Stimulated activated naive CD8-positive, alpha-beta T cell treated with anti-CD3 and anti-CD28 coated beads, Interleukin-15, amount 100 ng/mL, for 72 hours (primary cell): ENCODE measurements around the gene SIDT2.
A peak's percentile ranks its signal among the peaks of the same experiment; 100 is the strongest.

Experiments
- ATAC-seq: fragments of 150-1000 bp; cut with Tn5 transposase; 2 replicates; pipeline ENCODE4 v1.10.0; 2021; ENCODE audit warnings: mild to moderate bottlenecking, moderate library complexity
- DNase-seq, 2 donors: peaks; one replicate each; pipeline ENCODE4 v3.0.0; 2021 to 2022
- H3K27ac Mint-ChIP-seq, 2 donors: one replicate each; pipeline ENCODE4 v1.8.0; 2022; ENCODE audit warnings: mild to moderate bottlenecking in 2 of 2, mixed read lengths in 2 of 2, moderate library complexity in 2 of 2
- H3K27me3 Mint-ChIP-seq: one replicate; pipeline ENCODE4 v1.8.0; 2022; ENCODE audit warnings: mixed read lengths
- H3K4me1 Mint-ChIP-seq: one replicate; pipeline ENCODE4 v1.8.0; 2022; ENCODE audit warnings: mild to moderate bottlenecking, mixed read lengths
- H3K4me3 Mint-ChIP-seq, 2 donors: one replicate each; pipeline ENCODE4 v1.8.0; 2022; ENCODE audit warnings: mild to moderate bottlenecking in 2 of 2, mixed read lengths in 2 of 2, moderate library complexity in 1 of 2
- H3K9me3 Mint-ChIP-seq, 2 donors: one replicate each; pipeline ENCODE4 v1.8.0; 2022; ENCODE audit warnings: mixed read lengths in 2 of 2

The SIDT2 gene

GRCh38 chr11:117193130-117194020 is 14.8 kb downstream of the SIDT2 start:
- peak overlapping the region; percentile 52 to 85 for H3K27ac Mint-ChIP-seq
- DNase-seq (no peak), ATAC-seq (no peak)
- H3K4me1 Mint-ChIP-seq = peaks cover 14% of the 10 kb centered on the region
- H3K4me3 Mint-ChIP-seq = no peak overlapping the region
- no peaks in the 10 kb centered on the region for H3K9me3 Mint-ChIP-seq
- H3K27me3 Mint-ChIP-seq = no peaks in the 10 kb centered on the region

- peak overlapping the region in 1 of 2 donors; percentile 84 for H3K27ac Mint-ChIP-seq
- H3K4me1 Mint-ChIP-seq = peaks cover 14% of the 10 kb centered on the region
- H3K9me3 Mint-ChIP-seq = no peaks in the 10 kb centered on the region
- H3K27me3 Mint-ChIP-seq = no peaks in the 10 kb centered on the region
- ATAC-seq (no peak), DNase-seq (no peak)
- no peak overlapping the region for H3K4me3 Mint-ChIP-seq
These were observed 15.7 kb downstream of the SIDT2 start for GRCh38 chr11:117194267-117194666.

- no peak overlapping the region for H3K4me3 Mint-ChIP-seq
- H3K9me3 Mint-ChIP-seq = no peaks in the 10 kb centered on the region
- DNase-seq (no peak), ATAC-seq (no peak)
- no peaks in the 10 kb centered on the region for H3K27me3 Mint-ChIP-seq
- H3K4me1 Mint-ChIP-seq = peaks cover 14% of the 10 kb centered on the region
- peak overlapping the region in 1 of 2 donors; percentile 19 for H3K27ac Mint-ChIP-seq
These were observed 16.7 kb downstream of the SIDT2 start for GRCh38 chr11:117195258-117195657.

- DNase-seq (no peak), ATAC-seq (no peak)
- Mint-ChIP-seq H3K27me3 (no peaks in the 10 kb centered on the region), H3K4me3 (no peak overlapping the region), H3K9me3 (no peaks in the 10 kb centered on the region), H3K27ac (no peak overlapping the region), H3K4me1 (peaks cover 16% of the 10 kb centered on the region)
These were observed 17.2 kb downstream of the SIDT2 start for GRCh38 chr11:117195761-117196160.

- Mint-ChIP-seq H3K27ac (no peak overlapping the region), H3K9me3 (no peaks in the 10 kb centered on the region), H3K4me3 (no peak overlapping the region), H3K4me1 (peaks cover 19% of the 10 kb centered on the region), H3K27me3 (no peaks in the 10 kb centered on the region)
- DNase-seq (no peak), ATAC-seq (no peak)
These were observed 18.5 kb downstream of the SIDT2 start for GRCh38 chr11:117197006-117197405.

- Mint-ChIP-seq H3K27me3 (no peaks in the 10 kb centered on the region), H3K27ac (peak overlapping the region in 1 of 2 donors; percentile 13), H3K4me1 (peaks cover 20% of the 10 kb centered on the region), H3K9me3 (no peaks in the 10 kb centered on the region), H3K4me3 (no peak overlapping the region)
- ATAC-seq = peak; percentile 4
- no peak for DNase-seq
These were observed 19.2 kb downstream of the SIDT2 start for GRCh38 chr11:117197516-117198456.

GRCh38 chr11:117198613-117199012 is 20.1 kb downstream of the SIDT2 start:
- Mint-ChIP-seq H3K27me3 (no peaks in the 10 kb centered on the region), H3K4me1 (peaks cover 25% of the 10 kb centered on the region), H3K4me3 (no peak overlapping the region), H3K27ac (no peak overlapping the region), H3K9me3 (no peaks in the 10 kb centered on the region)
- ATAC-seq = no peak
- DNase-seq = no peak

GRCh38 chr11:117199053-117199915 is 20.7 kb downstream of the SIDT2 start, which contains the start of gene TAGLN:
Gene TAGLN, plus strand, starts transcription at chr11:117199370. Its CDS starts 3,644 bp downstream, at chr11:117203014.
- H3K4me3 Mint-ChIP-seq = no peak within 1 kb of the TSS

GRCh38 chr11:117199916-117200812 is 21.6 kb downstream of the SIDT2 start:
- Mint-ChIP-seq H3K27me3 (no peaks in the 10 kb centered on the region), H3K9me3 (no peaks in the 10 kb centered on the region), H3K4me1 (peaks cover 24% of the 10 kb centered on the region), H3K27ac (peak overlapping the region; percentile 16 to 81), H3K4me3 (peak overlapping the region in 1 of 2 donors; percentile 30)
- DNase-seq (no peak), ATAC-seq (no peak)

More at GRCh38 chr11:117199053-117199915, 20.7 kb downstream of the SIDT2 start, which contains the start of gene TAGLN:
- Mint-ChIP-seq H3K9me3 (no peaks in the 10 kb centered on the region), H3K4me1 (peaks cover 25% of the 10 kb centered on the region), H3K27me3 (no peaks in the 10 kb centered on the region), H3K27ac (peak within 1 kb of the TSS; percentile 16 to 81)
- peak; percentile 4 for ATAC-seq
- no peak for DNase-seq

- DNase-seq (no peak), ATAC-seq (no peak)
- peak overlapping the region in 1 of 2 donors; percentile 74 for H3K27ac Mint-ChIP-seq
- H3K9me3 Mint-ChIP-seq = no peaks in the 10 kb centered on the region
- H3K27me3 Mint-ChIP-seq = no peaks in the 10 kb centered on the region
- peaks cover 15% of the 10 kb centered on the region for H3K4me1 Mint-ChIP-seq
- peak overlapping the region in 1 of 2 donors; percentile 30 for H3K4me3 Mint-ChIP-seq
These were observed 22.5 kb downstream of the SIDT2 start for GRCh38 chr11:117200813-117201657.

- Mint-ChIP-seq H3K27me3 (no peaks in the 10 kb centered on the region), H3K4me3 (no peak overlapping the region), H3K27ac (peak overlapping the region in 1 of 2 donors; percentile 42), H3K4me1 (peaks cover 11% of the 10 kb centered on the region), H3K9me3 (no peaks in the 10 kb centered on the region)
- no peak for DNase-seq
- ATAC-seq = no peak
These were observed 23.2 kb downstream of the SIDT2 start for GRCh38 chr11:117201658-117202305.

GRCh38 chr11:117202386-117203068 is 24.0 kb downstream of the SIDT2 start:
- DNase-seq (no peak), ATAC-seq (no peak)
- H3K27ac Mint-ChIP-seq = peak overlapping the region in 1 of 2 donors; percentile 54
- no peak overlapping the region for H3K4me3 Mint-ChIP-seq
- H3K4me1 Mint-ChIP-seq = peaks cover 11% of the 10 kb centered on the region
- H3K27me3 Mint-ChIP-seq = no peaks in the 10 kb centered on the region
- no peaks in the 10 kb centered on the region for H3K9me3 Mint-ChIP-seq
